Embryonic facial prominence (tissue), 1 donor: ENCODE measurements around the gene PRDM15.

Source experiments
- DNase-seq: peaks from one replicate; pipeline ENCODE4 v3.0.0-alpha.2; 2016; ENCODE audit errors: extremely low spot score

PRDM15 gene

DNA sequence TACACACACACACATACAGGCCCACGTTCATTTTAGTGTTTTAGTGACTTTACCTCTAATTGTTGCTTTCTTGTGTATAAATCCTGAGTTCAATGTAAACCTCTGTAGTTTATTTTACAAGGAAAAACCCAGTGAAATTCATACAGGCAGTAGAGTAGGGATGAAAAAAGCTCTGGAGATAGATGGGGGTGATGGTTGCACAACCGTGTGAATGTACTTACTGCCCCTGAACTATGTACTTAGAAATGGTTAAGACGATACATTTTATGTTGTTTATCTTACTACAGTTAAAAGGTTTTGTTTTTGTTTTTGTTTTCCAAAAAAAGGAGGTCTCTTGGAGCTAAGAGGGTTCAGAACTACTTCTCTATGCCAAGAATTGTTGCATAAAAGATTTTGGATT lies 29.7 kb upstream of the PRDM15 start:
- DNase-seq, result no peak

DNA sequence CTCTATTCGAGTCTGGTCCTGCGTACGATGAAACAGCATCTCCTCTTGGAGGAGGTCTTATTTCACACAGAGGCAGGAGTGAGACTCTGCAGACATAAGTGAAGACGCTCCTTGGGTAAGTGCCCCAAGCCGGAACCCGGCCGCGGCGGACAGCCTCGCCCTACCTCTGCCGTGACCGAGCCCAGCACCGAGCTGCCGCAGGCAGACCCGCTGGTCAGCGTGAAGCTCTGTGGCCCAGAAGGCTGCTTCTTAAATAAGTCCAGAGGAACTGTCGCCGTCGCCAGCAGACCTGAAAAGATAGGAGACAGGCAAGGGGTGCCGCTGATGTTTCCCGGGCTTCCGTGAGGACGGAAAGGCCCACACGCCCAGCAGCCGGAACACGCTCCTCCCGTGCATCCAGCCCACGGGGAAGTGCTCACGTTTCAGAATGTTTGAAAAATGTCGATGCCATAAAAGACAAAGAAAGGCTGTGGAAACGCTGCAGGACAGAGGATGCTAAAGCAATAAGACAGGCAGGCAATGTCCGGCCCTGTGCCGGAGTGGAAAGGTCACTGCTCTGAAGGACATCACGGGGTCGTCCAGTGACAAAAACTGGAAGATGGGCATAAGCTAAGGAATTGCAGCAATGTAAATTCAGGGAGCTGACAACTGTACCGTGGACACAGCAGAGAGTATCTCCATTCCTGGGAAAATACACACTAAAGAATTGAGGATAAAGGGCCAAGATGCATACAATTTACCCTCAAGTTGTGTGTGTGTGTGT lies 28.5 kb upstream of the PRDM15 start:
- no peak for DNase-seq

DNA sequence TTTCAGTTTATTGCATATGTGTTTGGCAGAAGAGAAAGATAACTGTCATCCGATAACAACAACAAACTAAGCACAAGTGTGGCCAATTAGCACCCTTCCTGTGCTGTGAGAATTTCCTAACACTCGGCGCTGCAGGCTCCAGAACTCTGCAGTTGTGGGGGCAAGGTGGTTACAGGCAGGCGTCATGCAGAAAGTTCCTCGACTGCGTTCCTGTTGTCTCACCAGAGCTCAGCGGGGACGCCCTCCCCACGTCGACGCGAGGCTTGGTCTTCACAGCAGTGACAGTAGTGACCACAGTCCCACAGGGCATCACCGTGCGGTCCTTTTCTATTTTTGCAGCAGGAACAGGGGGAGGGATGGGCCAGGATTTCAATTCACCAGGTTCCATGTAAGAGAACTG lies 27.6 kb upstream of the PRDM15 start:
- no peak for DNase-seq

DNA sequence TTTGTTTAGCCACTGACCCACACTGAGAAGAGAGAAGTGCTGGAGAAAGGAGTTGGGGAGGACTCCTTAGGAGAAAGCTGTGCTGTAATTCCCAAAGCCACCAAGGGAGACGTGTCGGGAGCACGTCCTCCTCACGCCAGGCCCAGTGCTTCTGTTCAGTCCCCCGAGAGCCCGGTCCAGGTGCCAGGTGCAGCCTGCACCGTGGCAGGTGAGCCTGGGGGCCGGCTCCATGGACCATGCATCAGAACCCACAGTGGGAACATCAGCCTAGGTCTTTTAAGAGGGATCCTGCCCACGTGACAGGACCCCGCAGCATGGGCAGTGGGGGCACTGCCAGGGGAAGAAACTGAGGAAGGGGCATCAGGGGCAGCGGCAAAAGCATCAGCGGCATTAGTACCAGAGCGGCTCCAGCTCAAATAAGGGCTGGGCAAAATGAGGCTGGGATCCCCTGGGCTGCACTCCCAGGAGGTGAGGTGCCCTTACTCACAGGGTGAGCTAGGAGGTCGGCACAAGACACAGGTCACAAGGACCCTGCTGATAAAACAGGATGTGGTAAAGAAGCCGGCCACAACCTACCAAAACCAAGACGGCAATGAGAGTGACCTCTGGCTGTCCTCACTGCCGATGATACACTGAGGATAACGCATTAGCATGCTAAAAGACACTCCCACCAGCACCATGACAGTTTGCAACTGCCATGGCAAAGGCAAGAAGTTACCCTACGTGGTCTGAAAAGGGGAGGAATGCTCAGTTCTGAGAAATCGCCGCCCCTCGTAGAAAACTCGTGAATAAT lies 24.6 kb upstream of the PRDM15 start:
- no peak for DNase-seq

DNA sequence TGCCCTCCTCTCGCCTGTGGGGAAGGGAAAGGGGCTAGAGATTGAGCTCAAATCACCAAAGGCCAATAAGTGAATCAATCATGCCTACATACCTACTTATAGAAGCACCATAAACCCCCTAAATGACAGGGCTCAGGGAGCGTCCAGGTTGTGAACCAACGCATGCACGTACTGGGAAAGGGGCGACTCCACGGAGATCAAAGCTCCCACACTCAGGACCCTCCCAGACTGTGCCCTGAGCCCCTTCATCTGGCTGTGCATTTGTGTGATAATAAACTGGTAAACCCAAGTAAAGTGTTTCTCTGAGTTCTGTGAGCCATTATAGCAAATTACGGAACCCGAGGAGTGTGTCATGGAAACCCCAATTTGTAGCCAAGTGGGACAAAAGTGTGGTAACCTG lies 23.8 kb upstream of the PRDM15 start:
- no peak for DNase-seq

DNA sequence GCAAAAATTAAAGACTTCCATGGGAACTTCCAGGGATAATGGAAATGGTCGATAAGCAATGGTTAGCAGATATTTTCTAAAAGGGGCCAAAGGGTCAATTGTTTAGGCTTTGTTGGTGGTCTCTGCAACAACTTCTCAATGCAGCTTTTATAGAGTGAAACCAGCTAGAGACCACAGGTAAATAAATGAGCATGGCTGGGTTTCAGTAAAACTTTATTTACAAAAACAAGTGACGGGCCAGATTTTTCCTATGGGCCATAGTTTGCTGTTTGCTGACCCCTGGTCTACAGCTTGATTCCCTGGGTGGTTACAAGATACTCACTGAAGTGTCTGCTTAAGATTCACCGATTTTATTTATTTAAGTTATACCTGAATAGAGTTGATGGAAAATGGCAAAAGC lies 22.6 kb upstream of the PRDM15 start:
- DNase-seq, result no peak

DNA sequence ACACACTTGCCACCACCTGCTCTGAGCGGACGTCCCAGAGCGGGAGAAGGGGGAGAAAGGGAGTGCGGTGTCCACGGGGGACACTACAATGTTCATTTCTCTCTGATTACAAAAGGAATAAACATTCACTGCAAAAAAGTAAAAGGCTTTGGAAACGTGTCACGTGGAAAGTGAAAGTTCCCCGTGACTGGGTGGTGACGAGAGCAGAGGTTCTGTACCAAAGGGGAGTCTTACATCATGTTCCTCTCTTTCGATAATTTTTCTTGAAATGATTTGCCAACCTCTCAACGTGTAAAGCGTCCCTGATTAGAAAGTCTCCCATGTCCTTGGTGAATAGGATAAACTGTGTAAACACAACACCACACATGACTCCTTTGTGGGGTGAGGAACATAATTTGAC lies 22.0 kb upstream of the PRDM15 start:
- DNase-seq, result no peak

DNA sequence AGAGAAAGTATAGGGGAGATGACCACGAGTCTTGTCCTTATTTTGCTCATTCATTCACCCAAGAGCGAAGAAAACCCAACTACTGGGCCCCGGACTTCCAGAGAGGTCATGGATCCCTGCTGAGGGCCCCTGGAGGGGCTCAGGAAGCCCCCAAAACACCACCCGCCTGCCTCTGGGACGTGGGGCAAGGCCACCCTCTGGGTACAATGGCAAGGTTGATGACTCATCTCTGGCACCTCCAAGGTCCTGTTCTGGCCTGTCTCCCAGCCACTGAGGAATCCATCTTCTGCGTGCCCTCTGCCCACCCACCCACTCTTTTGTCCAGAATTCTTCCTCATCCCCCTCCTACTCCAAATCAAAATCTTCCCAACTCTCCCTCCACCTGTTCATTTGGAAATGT lies 21.3 kb upstream of the PRDM15 start:
- DNase-seq, result no peak

DNA sequence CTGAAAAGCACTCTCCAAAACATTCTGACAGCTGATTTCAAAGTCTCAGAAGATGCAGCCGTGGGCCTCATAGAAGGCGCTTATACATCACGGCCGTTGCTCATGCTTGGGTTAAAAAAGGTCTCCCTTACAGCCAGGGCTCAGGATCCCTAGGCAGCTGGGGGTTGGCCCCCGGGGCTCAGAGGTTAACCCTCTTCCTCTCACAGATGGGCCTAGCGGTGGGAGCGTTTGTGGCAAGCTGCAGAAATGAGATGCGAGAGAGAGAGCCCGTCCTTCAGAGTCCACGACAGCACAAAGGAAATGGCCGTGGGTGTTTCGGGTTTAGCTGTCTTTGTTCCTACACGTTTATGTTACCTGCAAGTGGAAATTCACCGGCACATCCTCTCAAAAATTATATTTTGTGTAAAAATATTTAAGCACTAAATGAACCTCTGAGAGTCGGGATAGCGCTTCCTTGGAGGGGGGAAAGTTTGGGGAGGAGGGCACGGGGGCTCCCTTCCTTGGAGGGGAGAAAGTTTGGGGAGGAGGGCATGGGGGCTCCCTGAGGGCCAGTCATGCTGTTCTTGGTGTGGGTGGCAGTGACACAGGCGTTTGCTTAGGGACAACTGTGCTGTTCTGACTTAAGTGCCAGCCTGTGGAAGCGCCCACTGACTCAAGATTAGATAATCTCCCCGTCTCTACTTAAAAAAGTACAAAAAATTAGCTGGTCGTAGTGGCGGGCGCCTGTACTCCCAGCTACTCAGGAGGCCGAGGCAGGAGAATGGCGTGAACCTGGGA lies 20.5 kb upstream of the PRDM15 start:
- no peak for DNase-seq

DNA sequence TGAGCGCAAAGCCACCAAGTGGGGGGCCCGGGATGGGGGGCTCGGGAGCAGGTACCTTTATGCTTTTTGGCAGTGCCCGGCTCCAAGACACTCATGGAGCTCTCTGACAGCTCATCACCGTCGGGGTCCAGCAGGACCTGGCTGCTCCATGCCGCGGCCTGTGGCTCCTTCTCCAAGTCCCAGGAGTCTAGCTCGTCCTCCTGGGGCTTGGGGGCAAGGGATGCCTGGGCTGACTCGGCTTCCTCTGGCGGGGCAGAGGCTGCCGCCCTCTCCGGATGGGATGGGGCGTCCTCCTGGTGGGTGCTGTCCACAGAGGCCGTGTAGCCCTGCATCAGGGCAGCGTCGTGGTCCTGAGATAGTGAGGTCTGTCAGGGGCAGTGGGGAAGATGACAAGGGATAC lies 19.9 kb upstream of the PRDM15 start:
- no peak for DNase-seq

DNA sequence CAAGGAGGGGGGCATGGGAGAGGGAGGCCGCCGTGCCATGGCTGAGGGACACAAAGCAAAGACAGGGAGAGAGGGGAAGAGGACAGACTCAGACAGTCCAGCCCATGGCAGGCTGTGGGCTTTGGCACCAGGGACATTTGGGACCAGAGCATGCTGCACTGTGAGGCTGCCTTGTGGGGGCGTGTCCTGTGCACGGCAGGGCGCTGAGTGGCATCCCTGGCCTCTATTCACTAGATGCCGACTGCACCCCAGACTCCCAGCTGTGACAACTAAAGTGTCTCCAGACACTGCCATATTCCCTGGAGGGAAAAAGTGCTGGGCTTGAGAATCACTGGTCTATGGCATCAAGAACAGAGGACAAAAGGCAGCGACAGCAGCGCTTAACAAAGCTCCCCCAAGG lies 18.6 kb upstream of the PRDM15 start:
- DNase-seq, result no peak

DNA sequence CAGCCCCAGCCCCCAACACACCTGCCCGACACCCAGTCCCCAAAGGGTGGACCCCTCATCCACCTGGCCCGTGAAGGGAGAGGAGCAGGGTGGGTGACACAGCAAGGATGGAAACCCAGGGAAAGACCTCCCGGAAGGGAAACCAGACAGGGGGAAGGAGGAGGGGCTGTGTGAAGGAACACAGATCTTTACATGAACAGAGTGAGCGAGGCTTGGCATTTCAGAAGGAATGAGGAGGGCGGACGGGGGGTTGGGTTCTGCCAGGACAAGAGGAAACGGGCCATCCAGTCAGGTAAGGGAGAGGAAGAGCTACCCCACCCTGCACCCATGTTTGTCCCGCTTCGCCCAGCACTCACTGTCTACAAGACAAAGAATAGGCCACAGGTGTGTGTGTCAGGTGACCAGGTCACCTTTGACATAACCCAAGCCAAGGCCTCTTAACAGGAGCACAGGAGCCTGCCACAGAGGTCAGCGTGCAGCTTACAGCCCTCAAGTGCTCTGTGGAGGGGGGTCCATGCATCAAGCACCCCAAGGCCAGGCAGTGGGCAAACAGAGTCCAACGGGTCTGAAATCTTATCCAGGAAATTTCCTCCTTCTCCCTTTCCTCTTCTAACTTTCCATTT lies 18.0 kb upstream of the PRDM15 start:
- DNase-seq, result no peak

DNA sequence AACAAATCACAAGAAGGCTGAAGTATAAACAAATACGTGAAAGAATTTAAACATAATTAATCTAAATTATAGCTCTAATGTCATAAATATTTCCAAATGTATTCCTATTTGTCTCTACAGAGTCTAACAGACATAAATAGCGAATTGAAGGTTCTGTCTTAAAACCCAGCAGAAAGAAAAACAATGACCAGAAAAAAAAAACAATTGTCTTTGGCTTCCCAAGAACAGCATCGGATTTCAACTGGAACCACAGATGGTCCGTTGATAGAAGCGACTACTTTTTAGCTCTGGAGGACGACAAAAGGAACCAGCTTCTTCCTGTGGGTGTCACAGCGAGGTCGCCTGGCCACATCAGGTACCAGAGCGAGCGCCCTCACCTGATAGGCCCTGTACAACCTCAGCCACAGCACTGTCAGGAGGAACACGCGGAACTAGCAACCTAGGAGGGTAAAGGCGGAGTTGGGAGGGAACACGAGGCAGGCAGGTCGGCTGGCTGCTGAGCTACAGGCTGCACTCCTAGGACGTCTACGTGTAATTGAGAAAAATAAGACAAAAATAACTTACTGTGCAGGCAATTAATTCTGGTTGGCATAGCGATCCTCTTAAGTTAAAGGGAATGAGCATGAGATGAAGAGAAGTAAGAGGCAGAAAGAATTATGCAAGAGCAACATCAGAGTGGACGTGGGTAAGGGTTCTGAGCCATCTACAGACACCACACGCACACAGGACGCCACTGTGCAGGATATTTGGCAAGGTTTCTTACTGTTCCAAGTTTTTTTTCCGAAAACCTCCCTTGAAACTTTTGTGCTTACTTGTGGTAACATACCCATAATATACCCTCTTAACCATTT lies 16.7 kb upstream of the PRDM15 start:
- DNase-seq, result no peak

DNA sequence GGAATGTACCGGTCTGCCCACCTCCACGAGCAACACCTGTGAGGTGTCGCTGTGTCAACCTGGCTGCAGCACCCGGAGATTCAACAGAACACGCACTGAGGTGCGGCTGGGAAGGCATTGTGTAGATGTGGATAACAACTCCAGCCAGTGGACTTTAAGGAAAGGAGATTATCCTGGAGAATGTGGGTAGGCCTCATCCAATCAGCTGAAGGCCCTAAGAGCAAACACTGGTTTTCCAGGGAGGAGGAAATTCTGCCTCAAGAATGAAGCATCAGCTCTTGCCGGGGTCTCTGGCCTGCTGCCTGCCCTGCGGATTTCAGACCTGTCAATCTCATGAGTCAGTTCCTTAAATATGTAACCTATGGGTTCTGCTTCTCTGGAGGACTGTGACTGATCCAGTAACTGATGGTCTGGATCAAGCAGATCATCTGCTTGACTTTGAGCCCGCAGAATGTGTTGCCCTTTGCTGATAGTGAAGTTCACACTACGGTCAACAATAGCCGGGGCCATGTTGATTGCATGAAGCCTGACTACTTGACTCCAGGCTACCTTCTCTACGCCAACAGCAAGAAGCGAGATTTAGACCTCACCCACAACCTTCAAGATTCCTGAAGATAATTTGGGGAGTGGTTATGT lies 15.9 kb upstream of the PRDM15 start:
- no peak for DNase-seq

DNA sequence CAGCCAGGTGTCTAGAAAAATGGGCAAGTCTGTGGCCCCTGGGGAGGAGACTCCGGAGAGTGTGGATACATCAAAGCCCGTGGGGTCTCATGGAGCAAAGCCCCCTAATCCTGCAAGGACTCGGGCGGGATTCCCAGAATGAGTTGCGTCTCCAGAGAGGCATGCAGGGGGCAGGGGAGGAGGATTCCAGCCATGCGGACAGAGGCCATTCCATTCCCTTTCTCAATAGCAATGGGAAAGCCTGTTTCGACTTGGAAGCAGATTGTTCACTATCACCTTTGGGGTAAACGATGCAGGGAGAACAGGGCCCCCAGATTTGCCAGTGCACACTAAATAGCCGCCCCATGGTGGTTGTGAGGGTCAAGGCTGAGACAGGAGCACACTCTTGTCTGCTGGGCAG lies 15.4 kb upstream of the PRDM15 start:
- no peak for DNase-seq

DNA sequence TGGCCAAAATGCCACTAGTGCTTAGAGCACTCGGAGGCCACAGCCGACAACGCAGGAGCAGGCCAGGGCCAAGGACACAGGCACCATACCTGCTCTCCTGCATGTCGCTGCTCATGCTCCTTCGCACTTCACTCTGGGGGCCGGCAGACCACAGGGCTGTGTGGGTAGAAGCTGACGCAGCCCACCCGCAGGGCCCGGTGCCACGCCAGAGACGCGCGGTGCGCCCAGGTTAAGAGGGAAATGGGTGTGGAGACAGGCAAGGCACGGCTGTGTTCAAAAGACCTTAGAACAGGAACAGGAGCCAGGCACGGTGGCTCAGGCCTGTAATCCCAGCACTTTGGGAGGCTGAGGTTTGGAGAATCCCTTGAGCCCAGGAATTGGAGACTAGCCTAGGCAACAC lies 13.6 kb upstream of the PRDM15 start:
- no peak for DNase-seq

DNA sequence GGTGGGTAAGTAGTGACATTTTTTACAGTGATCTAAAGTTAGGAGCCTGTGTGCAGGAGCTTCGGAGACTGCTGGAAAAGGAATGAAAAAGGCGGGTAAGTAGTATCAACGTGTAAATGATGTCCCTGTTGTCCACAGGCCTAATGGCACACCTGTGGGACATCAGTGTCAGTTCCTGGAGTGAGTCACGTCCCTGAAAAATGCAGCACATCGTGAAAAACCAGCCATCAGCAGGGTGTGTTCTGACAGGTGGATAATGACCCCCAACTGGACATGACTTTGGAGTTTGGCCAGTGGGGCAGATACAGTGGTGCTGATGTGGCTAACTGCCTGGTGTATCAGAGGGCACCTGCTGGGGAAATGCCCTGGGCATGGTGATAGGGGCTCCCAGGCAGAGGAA lies 12.0 kb upstream of the PRDM15 start:
- no peak for DNase-seq

DNA sequence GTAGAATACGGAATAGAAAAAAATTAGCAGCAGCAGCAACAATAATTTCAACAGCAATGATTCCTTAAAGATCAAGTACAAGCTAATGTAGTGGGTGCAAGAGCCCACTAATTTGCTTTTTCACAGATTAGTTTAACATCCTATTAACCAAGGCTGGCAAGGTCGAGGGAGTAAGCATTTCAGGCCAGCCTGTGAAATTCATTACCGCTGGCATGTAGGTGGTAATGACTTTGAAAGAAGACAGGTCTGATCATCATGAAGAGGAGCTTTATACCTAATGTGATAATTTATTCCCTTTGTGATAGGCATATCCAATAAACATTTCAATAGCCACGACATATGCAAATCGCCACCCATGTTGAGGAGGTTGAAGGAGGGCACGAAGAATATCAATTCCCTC lies 11.2 kb upstream of the PRDM15 start:
- no peak for DNase-seq

DNA sequence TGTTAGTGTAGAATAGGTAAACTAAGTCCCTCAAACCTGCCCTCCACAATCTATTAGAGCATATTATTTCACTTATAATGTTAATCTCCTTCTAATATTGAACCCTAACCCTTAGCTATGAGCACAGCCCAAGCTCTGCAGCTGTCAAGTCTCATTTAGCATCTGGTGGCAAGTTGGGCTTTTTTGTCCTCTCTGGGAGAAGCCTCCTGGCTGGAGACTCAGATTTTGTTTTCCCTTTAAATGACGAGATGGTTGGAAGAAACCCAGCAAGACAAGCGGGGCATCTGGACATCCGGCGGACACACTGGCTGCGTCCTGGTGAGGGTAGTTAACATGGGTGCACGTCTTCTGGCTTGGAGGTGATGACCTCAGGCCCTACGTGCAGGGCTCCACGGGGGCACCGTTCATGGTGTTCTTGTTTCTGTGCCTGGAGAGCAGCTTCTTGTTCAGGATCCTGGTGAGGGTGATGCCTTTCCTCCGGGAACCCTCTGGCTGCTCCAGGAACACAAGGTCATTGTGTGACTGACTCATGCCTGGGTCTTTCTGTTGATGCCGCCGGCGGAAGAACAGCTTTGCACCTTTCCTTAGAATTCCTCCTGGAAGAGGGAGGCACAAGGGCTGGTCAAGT lies 9.7 kb upstream of the PRDM15 start:
- DNase-seq, result no peak

DNA sequence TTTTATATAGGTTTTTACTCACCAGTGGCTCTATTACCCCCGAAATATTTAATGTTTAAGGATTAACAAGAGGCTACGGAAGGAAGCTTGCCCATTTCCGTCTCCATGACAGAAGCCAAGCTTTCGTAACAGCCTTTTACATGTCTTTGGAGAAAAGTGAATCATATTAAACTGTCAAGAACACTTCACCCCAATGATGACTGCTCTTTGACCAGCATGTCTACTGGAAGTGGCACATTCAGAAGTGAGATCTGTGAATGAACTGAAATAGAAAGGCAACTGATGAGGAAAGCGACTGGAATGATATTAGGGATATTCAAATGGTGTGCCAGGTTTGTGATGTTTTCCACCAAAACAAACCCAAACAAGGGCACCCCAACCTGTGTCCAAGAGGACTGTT lies 8.5 kb upstream of the PRDM15 start:
- DNase-seq, result no peak
